ENCODE results near the gene CTDSPL2.

DNA sequence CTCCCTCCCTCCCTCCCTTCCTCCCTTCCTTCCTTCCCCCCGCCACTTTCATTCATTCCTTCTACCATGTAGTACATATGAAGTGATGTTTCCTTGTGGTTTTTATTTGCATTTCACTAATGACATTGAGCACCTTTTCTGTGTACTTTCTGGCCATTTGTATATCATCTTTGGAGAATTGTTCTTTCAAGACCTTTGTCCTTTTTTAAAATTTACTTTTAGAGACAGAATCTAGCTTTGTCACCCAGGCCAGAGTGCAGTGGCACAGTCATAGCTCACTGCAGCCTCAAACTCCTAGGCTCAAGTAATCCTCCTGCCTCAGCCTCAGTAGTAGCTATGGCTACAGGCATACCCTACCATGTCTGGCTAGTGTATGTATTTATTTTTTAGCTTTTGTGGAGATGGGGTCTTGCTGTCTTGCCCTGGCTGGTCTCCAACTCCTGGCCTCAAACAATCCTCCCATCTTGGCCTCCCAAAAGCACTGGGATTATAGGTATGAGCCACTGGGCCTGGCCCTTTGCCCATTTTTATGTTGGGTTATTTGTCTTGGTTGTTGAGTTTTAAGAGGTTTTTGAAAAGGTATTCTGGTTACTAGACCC, 42.0 kb upstream of the CTDSPL2 start:
- TF ChIP-seq EZH2 (IDR thresholded peaks at IDR 0.05; ENCODE audit: low read depth, unreplicated experiment) = no peak
- no peak for TF ChIP-seq CREB1 (CRISPR knock-in tag; IDR thresholded peaks at IDR 0.05; ENCODE audit: low read depth)
- TF ChIP-seq, protein P1, sequence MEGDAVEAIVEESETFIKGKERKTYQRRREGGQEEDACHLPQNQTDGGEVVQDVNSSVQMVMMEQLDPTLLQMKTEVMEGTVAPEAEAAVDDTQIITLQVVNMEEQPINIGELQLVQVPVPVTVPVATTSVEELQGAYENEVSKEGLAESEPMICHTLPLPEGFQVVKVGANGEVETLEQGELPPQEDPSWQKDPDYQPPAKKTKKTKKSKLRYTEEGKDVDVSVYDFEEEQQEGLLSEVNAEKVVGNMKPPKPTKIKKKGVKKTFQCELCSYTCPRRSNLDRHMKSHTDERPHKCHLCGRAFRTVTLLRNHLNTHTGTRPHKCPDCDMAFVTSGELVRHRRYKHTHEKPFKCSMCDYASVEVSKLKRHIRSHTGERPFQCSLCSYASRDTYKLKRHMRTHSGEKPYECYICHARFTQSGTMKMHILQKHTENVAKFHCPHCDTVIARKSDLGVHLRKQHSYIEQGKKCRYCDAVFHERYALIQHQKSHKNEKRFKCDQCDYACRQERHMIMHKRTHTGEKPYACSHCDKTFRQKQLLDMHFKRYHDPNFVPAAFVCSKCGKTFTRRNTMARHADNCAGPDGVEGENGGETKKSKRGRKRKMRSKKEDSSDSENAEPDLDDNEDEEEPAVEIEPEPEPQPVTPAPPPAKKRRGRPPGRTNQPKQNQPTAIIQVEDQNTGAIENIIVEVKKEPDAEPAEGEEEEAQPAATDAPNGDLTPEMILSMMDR (conservative IDR thresholded peaks at IDR 0.05; ENCODE audit: low read depth in 2 of 2) = no peak
